HG03442 (cell line): ENCODE data around the gene GABBR2.
"Not testable (repeated sequence)": the region's sequence is repeated elsewhere in the genome, so short reads cannot be mapped to it uniquely, and the experiment has no call there.

Experiments used
- ATAC-seq: cut with Tn5 transposase; IDR thresholded peaks from one replicate; pipeline ENCODE4 v1.9.1; 2021; ENCODE audit warnings: mild to moderate bottlenecking, moderate library complexity; ENCODE audit not compliant: unreplicated experiment

GABBR2 gene

DNA sequence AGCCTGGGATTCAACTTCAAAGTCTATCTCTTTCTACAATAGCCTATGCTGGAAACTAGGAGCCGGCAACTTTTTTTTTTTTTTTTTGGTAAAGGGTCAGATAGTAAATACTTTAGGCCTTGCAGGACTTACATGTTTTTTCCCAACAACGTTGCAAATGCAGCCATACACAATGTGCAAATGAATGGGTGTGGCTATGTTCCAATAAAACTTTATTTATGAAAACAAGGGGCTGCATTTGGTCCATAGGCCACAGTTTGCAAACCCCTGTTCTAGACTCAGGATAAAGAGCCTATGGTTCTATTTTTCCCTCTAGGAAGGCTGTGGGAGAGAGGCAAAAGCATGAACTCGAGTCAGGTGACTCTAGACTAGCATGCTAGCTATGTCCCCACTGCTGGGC lies 189.1 kb downstream of the GABBR2 start:
- ATAC-seq: no peak

GRCh38 chr9:98518556-98518955 lies 190.2 kb downstream of the GABBR2 start:
- ATAC-seq: no peak

DNA sequence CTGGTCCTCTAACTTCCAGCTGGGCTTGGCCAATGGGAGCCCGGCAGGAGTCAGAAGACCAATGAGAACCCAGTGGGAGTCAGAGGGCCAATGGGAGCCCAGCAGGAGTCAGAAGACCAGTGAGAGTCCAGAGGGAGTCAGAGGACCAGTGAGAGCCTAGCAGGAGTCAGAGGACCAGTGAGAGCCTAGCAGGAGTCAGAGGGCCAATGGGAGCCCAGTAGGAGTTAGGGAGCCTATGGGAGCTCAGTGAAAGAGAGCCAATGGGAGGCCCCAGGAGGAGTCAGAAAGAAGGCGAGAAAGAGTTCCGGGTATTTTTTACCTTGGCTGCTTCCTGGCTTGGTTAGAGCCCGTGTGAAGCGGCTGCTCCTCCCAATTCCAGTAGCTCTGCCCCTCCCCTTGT lies 191.0 kb downstream of the GABBR2 start:
- ATAC-seq: no peak

GRCh38 chr9:98516897-98517503 lies 191.7 kb downstream of the GABBR2 start:
- ATAC-seq: no peak

GRCh38 chr9:98516205-98516896 lies 192.4 kb downstream of the GABBR2 start:
- ATAC-seq: no peak

- no peak for ATAC-seq
Measured at GRCh38 chr9:98515506-98516204, 193.1 kb downstream of the GABBR2 start.

DNA sequence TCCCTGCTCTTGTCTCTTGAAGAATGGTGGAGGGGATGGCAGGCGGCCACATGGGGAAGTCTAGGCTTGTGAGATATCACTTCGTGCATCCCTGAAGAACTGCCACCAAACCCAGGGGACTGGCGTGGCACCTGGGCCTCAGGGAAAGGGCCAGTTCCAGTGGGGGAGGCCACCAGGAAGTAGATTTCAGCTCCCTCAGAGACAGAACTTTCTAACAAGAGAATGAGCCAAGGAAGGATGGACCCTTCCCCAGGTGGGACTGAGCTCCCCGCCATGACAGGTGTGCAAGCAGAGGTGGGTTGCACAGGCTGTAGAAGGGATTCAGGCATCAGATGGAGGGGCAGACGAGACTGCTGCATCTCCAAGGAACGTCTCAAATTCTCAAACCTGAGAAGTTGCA lies 193.9 kb downstream of the GABBR2 start:
- no peak for ATAC-seq

DNA sequence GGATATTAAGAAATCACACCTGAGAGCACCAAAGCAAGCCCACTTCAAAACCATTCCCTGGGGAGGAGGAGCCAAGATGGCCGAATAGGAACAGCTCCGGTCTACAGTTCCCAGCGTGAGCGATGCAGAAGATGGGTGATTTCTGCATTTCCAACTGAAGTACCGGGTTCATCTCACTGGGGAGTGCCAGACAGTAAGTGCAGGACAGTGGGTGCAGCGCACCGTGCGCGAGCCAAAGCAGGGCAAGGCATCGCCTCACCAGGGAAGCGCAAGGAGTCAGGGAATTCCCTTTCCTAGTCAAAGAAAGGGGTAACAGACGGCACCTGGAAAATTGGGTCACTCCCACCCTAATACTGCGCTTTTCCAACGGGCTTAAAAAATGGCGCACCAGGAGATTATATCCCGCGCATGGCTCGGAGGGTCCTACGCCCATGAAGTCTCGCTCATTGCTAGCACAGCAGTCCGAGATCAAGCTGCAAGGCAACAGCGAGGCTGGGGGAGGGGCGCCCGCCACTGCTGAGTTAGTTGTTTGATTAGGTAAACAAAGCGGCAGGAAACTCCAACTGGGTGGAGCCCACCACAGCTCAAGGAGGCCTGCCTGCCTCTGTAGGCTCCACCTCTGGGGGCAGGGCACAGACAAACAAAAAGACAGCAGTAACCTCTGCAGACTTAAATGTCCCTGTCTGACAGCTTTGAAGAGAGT lies 200.4 kb downstream of the GABBR2 start:
- ATAC-seq: not testable (repeated sequence)

- ATAC-seq: no peak
Measured at GRCh38 chr9:98506422-98507054, 202.2 kb downstream of the GABBR2 start.

DNA sequence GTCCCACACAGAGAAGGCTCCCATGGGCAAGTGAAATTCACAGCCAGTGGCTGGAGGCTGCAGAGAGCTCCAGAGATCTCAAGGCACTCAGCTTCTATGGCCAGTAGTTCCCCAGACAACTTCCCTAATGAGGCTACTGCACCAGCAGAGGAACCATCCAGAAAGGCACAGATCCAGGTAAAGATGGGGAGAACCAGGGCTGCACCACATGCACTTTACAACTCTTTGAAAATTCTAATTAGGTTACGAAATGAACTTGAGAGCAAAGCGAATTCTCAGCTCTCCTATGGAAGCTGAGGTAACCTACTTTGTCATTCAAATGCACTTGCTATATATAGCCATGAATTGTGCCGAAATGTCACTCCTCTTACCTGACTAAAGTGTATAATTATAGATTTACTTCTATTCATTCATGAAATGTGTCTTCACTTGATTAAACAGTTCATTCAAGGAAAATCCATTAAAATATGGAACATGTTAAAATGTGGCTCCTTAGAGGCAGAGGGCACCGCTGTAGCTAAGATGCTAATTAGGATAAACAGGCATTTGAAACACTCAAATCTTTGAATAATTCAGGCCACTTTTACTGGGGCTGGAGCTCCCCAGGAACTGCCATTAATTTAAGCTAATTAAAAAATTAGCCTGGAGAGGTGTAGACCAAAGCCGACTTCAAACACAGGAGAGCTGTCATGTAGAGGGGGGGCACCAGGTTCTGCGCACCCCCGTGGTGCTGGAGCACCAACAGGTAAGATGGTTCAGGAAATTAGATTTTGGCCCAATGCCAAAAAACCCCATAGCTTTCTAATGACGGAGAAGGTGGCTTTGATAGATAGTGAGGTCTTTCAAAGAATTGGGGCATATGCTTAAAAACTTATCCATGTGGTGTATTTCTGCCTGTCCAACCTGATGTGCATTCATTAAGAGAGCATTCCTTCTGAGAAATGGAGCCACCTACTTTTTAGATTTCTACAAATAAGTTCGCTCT lies 204.1 kb downstream of the GABBR2 start:
- ATAC-seq: no peak

DNA sequence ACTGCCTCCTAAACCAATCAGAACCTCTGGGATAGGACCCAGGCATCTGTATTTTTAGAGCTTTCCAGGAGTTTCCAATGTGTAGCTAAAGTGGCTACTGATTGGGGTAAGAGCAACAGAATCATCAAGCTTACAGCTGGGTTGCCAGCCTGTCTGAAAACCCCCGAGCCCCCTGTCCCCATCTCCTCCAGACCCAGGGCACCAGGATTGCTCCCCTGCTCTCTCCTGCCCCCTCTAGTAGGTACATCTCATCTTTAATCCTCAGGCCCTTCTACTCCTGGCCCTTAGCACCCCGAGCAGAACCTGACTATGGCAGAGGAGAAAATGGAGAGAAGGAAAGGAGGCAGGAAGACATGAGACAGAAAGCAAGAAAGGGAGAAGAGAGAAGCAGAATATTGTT lies 204.9 kb downstream of the GABBR2 start:
- ATAC-seq: no peak

GRCh38 chr9:98502976-98503325 lies 205.8 kb downstream of the GABBR2 start:
- ATAC-seq: no peak

- no peak for ATAC-seq
Measured at GRCh38 chr9:98502311-98502975, 206.3 kb downstream of the GABBR2 start.

- ATAC-seq: no peak
Measured at GRCh38 chr9:98501819-98502218, 206.9 kb downstream of the GABBR2 start.

DNA sequence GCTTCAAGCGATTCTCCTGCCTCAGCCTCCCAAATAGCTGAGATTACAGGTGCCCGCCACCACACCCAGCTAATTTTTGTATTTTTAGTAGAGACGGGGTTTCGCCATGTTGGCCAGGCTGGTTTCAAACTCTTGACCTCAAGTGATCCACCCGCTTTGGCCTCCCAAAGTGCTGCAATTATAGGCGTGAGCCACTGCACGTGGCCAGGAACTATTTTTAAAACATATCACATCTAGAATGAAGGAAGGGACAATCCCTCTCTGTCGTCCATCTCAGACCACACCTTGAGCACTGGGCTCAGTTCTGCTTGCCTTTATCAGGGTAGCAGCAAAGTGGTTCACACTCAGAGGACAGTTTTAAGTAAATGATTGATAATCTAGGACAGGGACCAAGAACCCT lies 207.5 kb downstream of the GABBR2 start:
- not testable (repeated sequence) for ATAC-seq

GRCh38 chr9:98500337-98500919 lies 208.3 kb downstream of the GABBR2 start:
- ATAC-seq: no peak

- ATAC-seq: no peak
Measured at GRCh38 chr9:98495530-98495929, 213.2 kb downstream of the GABBR2 start.

DNA sequence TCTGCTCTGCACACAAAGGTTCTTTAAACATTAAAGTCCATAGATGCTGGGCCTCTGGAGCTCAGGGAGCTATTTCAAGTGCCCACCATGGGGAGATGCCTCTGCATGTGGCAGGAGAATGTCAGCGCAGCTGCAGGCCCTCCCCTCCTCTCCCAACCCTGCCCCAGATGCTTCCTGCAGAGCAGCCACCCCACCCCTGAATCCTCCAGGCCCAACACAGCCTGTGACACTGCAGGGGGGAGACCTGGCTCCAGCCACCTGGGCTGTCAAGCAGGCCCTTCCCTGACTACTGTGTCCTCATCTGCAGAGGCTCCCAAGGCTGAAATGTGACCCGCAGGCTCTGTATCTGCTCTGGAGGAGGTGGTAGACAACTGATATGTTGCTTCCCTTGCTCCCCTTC lies 213.9 kb downstream of the GABBR2 start:
- no peak for ATAC-seq

DNA sequence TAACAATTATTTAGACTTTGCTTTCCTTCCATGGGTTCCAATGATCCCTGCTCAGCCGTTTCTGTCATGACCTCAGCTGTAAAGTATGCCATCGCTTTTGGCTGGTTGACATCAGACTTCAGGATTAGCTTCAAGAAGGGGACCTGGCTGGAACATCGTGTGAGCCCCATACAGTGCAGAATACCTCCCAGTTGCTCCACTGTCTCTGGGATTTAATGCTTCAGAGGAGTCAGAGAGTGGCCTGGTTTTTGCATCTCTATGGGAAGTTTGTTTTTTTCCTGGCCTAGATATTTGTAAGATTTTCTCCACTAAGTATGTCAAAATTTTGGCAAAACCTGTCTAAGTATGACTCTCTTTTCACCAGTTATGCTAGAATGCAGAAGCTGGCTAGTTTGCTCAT lies 216.9 kb downstream of the GABBR2 start:
- ATAC-seq: no peak
